Neural progenitor cell (in vitro differentiated cells): Measurements from ENCODE around the gene SPRR5.

Experiments used
- EZH2 ChIP-seq: fragments of 200-600 bp; sonication (generic); IDR thresholded peaks from 2 replicates; pipeline ENCODE4 v1.6.1; 2017; ENCODE audit warnings: antibody characterized with exemption, mild to moderate bottlenecking, moderate library complexity
- EZH2phosphoT487 ChIP-seq: fragments of 200-600 bp; sonication (generic); IDR thresholded peaks from 2 replicates; pipeline ENCODE4 v1.6.1; 2017; ENCODE audit warnings: antibody characterized with exemption
- TF ChIP-seq, protein P1 (sequence below): fragments of 200-600 bp; sonication (generic); IDR thresholded peaks from 2 replicates; pipeline ENCODE4 v1.5.1; 2017; ENCODE audit warnings: antibody characterized with exemption, mild to moderate bottlenecking

DNA sequence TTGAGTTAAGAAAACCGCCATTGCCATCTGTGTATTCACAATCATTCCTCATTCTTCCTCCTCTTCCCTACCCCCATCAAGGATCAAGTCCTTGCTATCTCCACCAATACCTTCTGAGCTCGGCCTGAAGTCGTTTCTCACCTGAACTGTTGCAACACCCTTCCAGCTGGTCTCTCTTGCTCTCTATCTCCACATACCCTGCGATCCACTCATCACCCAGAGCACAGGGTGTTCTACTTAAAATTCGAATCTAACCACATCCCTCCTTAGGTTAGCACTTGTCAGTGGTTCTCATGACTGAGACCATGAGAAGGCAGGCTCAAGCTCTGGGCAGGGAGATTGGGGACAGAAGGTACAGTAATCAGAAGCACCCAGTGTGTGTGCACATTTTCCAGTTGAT, 34.1 kb upstream of the SPRR5 start:
- TF ChIP-seq, protein P1, sequence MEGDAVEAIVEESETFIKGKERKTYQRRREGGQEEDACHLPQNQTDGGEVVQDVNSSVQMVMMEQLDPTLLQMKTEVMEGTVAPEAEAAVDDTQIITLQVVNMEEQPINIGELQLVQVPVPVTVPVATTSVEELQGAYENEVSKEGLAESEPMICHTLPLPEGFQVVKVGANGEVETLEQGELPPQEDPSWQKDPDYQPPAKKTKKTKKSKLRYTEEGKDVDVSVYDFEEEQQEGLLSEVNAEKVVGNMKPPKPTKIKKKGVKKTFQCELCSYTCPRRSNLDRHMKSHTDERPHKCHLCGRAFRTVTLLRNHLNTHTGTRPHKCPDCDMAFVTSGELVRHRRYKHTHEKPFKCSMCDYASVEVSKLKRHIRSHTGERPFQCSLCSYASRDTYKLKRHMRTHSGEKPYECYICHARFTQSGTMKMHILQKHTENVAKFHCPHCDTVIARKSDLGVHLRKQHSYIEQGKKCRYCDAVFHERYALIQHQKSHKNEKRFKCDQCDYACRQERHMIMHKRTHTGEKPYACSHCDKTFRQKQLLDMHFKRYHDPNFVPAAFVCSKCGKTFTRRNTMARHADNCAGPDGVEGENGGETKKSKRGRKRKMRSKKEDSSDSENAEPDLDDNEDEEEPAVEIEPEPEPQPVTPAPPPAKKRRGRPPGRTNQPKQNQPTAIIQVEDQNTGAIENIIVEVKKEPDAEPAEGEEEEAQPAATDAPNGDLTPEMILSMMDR = no peak
- no peak for TF ChIP-seq EZH2
- no peak for TF ChIP-seq EZH2phosphoT487
